ENCODE data around the gene DVL2. TPM values are rescaled to one million over a fixed set of nuclear protein-coding genes. Genes with fewer than 3 reads are reported as not detected.

Gene DVL2
- total and polyA plus RNA-seq, 2 experiments from 2014 or later = 19.5 to 41.2 TPM

GRCh38 chr17:7261379-7262191 is 27.3 kb upstream of the DVL2 start:
- no peaks in the 10 kb centered on the region for H4K20me1 ChIP-seq (ENCODE audit: insufficient read depth)
- no peaks in the 10 kb centered on the region for H3K27me3 ChIP-seq (replicated peaks; ENCODE audit: insufficient read depth)
- H3K4me2 ChIP-seq (ENCODE audit: unreplicated experiment) = peak overlapping the region; percentile 84
- H3K79me2 ChIP-seq (ENCODE audit: insufficient read depth) = no peaks in the 10 kb centered on the region
- no peaks in the 10 kb centered on the region for H3K9me2 ChIP-seq (ENCODE audit: insufficient read depth)
- peak overlapping the region; percentile 75 for H3K9ac ChIP-seq
- no peak overlapping the region for H3K27ac ChIP-seq
- peaks cover 11% of the 10 kb centered on the region; the same call in 1 of the 2 replicates for H3K36me3 ChIP-seq (ENCODE audit: low read depth)
- peak overlapping the region; percentile 85 for H2AFZ ChIP-seq
- no peak for TF ChIP-seq EZH2phosphoT487 (IDR thresholded peaks at IDR 0.05; ENCODE audit: insufficient read depth, low read depth)
- no peak for TF ChIP-seq EZH2 (IDR thresholded peaks at IDR 0.05; ENCODE audit: insufficient read depth, poor library complexity, severe bottlenecking)
- WGBS, 2 experiments (ENCODE audit: low coverage in 1 of 2, low lambda C conversion rate in 2 of 2, missing lambda C conversion rate in 2 of 2) = 11 to 13% methylated on average over 45 to 47 of the region's 71 CpGs
- peaks cover 23% of the 10 kb centered on the region for H3F3A ChIP-seq (ENCODE audit: insufficient read depth)
- in situ Hi-C loops (cut with MboI) = no loop called here
- peaks cover 19% of the 10 kb centered on the region for H3K4me1 ChIP-seq (ENCODE audit: insufficient read depth)
- peak overlapping the region; percentile 65 for H3K4me3 ChIP-seq
- peak; percentile 31 for DNase-seq
- no peaks in the 10 kb centered on the region for H3K9me3 ChIP-seq (ENCODE audit: low read depth)

- Histone ChIP-seq H3K9ac (peak overlapping the region; percentile 75), H3K36me3 (ENCODE audit: low read depth) (peaks cover 18% of the 10 kb centered on the region; the same call in 1 of the 2 replicates), H3K4me3 (peak overlapping the region; percentile 65), H3K4me2 (ENCODE audit: unreplicated experiment) (peak overlapping the region; percentile 84), H3K9me2 (ENCODE audit: insufficient read depth) (no peaks in the 10 kb centered on the region), H3K27me3 (replicated peaks; ENCODE audit: insufficient read depth) (no peaks in the 10 kb centered on the region), H3K4me1 (ENCODE audit: insufficient read depth) (peaks cover 19% of the 10 kb centered on the region), H4K20me1 (ENCODE audit: insufficient read depth) (no peaks in the 10 kb centered on the region), H3F3A (ENCODE audit: insufficient read depth) (peaks cover 19% of the 10 kb centered on the region), H2AFZ (peak overlapping the region; percentile 85), H3K9me3 (ENCODE audit: low read depth) (no peaks in the 10 kb centered on the region), H3K27ac (no peak overlapping the region), H3K79me2 (ENCODE audit: insufficient read depth) (no peaks in the 10 kb centered on the region)
- WGBS, 2 experiments (ENCODE audit: low coverage in 1 of 2, low lambda C conversion rate in 2 of 2, missing lambda C conversion rate in 2 of 2) = 10 to 12% methylated on average over 38 to 44 of the region's 54 CpGs
- peak; percentile 58 for DNase-seq
- TF ChIP-seq EZH2phosphoT487 (IDR thresholded peaks at IDR 0.05; ENCODE audit: insufficient read depth, low read depth) = no peak
- TF ChIP-seq EZH2 (IDR thresholded peaks at IDR 0.05; ENCODE audit: insufficient read depth, poor library complexity, severe bottlenecking) = no peak
- in situ Hi-C loops (cut with MboI) = no loop called here
Measured at GRCh38 chr17:7260651-7261378, 26.5 kb upstream of the DVL2 start.

GRCh38 chr17:7260151-7260550 is 25.8 kb upstream of the DVL2 start:
- Histone ChIP-seq H4K20me1 (ENCODE audit: insufficient read depth) (no peaks in the 10 kb centered on the region), H3K36me3 (ENCODE audit: low read depth) (peaks cover 18% of the 10 kb centered on the region; the same call in 1 of the 2 replicates), H3K9me2 (ENCODE audit: insufficient read depth) (no peaks in the 10 kb centered on the region), H3K79me2 (ENCODE audit: insufficient read depth) (0 out of 2 replicates have a peak, but pooled peaks cover 2% of the 10 kb centered on the region), H3K9me3 (ENCODE audit: low read depth) (no peaks in the 10 kb centered on the region), H3K4me1 (ENCODE audit: insufficient read depth) (peaks cover 19% of the 10 kb centered on the region), H2AFZ (no peak overlapping the region), H3F3A (ENCODE audit: insufficient read depth) (peaks cover 18% of the 10 kb centered on the region), H3K27ac (no peak overlapping the region), H3K27me3 (replicated peaks; ENCODE audit: insufficient read depth) (no peaks in the 10 kb centered on the region), H3K4me3 (no peak overlapping the region), H3K9ac (no peak overlapping the region), H3K4me2 (ENCODE audit: unreplicated experiment) (no peak overlapping the region)
- DNase-seq = no peak
- 75 to 100% methylated on average over 3 to 4 of the region's 4 CpGs for WGBS, 2 experiments (ENCODE audit: low coverage in 1 of 2, low lambda C conversion rate in 2 of 2, missing lambda C conversion rate in 2 of 2)
- TF ChIP-seq EZH2phosphoT487 (IDR thresholded peaks at IDR 0.05; ENCODE audit: insufficient read depth, low read depth) = no peak
- no peak for TF ChIP-seq EZH2 (IDR thresholded peaks at IDR 0.05; ENCODE audit: insufficient read depth, poor library complexity, severe bottlenecking)
- in situ Hi-C loops (cut with MboI) = no loop called here

- Histone ChIP-seq H3K4me3 (no peak overlapping the region), H3K27ac (no peak overlapping the region), H3K27me3 (replicated peaks; ENCODE audit: insufficient read depth) (no peaks in the 10 kb centered on the region), H3K79me2 (ENCODE audit: insufficient read depth) (peaks cover 9% of the 10 kb centered on the region), H3K4me1 (ENCODE audit: insufficient read depth) (peaks cover 16% of the 10 kb centered on the region), H4K20me1 (ENCODE audit: insufficient read depth) (no peaks in the 10 kb centered on the region), H3K9me3 (ENCODE audit: low read depth) (no peaks in the 10 kb centered on the region), H3F3A (ENCODE audit: insufficient read depth) (peaks cover 16% of the 10 kb centered on the region), H2AFZ (no peak overlapping the region), H3K36me3 (ENCODE audit: low read depth) (peaks cover 23% of the 10 kb centered on the region; the same call in 1 of the 2 replicates), H3K4me2 (ENCODE audit: unreplicated experiment) (no peak overlapping the region), H3K9ac (no peak overlapping the region), H3K9me2 (ENCODE audit: insufficient read depth) (no peaks in the 10 kb centered on the region)
- DNase-seq = no peak
- 94 to 97% methylated on average over 6 of the region's 6 CpGs for WGBS, 2 experiments (ENCODE audit: low coverage in 1 of 2, low lambda C conversion rate in 2 of 2, missing lambda C conversion rate in 2 of 2)
- TF ChIP-seq EZH2phosphoT487 (IDR thresholded peaks at IDR 0.05; ENCODE audit: insufficient read depth, low read depth) = no peak
- TF ChIP-seq EZH2 (IDR thresholded peaks at IDR 0.05; ENCODE audit: insufficient read depth, poor library complexity, severe bottlenecking) = no peak
- in situ Hi-C loops (cut with MboI) = no loop called here
Measured at GRCh38 chr17:7259555-7259889, 25.2 kb upstream of the DVL2 start.

Measured in GM23248 (cell line).